RWPE1 (cell line): Measurements from ENCODE around the gene DUOX2.

Experiments
- CTCF ChIA-PET: fragments of 350-600 bp; sonication (Branson Sonifier 250); formaldehyde crosslinking; extraction: SDS; loops from one replicate; lab custom pipeline; 2021; lab: Yijun Ruan, JAX
- POLR2A ChIA-PET: fragments of 400-600 bp; formaldehyde crosslinking; extraction: SDS; loops from one replicate; lab custom pipeline; 2020; ENCODE audit warnings: antibody characterized with exemption; ENCODE audit not compliant: low non-redundant PET; lab: Yijun Ruan, JAX
- DNase-seq: peaks from one replicate; pipeline ENCODE4 v3.0.0; 2012; ENCODE audit warnings: low spot score
- H3K27ac ChIP-seq: fragments of 450-650 bp; 2 replicates; pipeline ENCODE4 v1.5.1; 2017
- TF ChIP-seq, protein P1 (sequence below): fragments of 450-650 bp; conservative IDR thresholded peaks from 2 replicates; pipeline ENCODE4 v1.5.1; 2017; ENCODE audit warnings: low read depth, mild to moderate bottlenecking

Gene DUOX2

DNA sequence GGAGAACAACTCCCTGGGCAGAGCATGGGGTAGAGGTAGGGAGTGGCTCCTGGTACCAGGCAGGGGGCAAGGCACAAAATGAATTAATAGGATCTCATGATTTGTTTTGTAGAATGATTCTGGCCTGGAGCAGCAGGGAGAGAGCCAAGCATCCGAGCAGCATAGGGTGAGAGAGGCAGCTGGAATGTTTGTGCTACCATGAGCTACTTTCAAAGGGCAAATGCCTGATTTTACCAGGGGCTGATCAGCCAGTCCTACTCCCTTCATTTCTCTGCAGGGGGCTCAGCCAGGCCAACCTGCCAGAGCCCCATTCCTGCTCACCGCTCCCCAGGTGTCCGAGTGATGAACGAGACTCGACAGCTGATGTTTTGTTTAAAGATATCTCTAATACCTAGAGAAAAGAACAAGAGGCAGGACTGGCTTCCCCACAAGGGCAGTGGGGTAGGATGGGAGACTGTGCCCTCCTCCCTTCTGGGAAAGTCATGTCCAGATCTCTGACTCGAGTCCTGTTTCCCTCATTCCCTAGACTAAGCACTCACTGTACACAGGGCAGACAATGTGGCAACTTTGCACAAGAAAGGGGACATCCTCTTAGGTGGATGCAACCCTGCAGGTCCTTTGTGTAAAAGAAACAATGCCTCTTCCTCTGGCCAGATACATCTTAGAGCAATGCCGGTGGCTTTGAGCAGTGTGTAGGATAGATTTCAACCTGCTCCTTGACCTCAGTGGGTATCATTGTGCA, 12.9 kb downstream of the DUOX2 start:
- no peak for DNase-seq
- CTCF ChIA-PET, result no interaction called here
- H3K27ac ChIP-seq, result no peak overlapping the region
- TF ChIP-seq, protein P1, sequence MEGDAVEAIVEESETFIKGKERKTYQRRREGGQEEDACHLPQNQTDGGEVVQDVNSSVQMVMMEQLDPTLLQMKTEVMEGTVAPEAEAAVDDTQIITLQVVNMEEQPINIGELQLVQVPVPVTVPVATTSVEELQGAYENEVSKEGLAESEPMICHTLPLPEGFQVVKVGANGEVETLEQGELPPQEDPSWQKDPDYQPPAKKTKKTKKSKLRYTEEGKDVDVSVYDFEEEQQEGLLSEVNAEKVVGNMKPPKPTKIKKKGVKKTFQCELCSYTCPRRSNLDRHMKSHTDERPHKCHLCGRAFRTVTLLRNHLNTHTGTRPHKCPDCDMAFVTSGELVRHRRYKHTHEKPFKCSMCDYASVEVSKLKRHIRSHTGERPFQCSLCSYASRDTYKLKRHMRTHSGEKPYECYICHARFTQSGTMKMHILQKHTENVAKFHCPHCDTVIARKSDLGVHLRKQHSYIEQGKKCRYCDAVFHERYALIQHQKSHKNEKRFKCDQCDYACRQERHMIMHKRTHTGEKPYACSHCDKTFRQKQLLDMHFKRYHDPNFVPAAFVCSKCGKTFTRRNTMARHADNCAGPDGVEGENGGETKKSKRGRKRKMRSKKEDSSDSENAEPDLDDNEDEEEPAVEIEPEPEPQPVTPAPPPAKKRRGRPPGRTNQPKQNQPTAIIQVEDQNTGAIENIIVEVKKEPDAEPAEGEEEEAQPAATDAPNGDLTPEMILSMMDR, result no peak
- POLR2A ChIA-PET, result interaction anchor here (0.6 kb wide), 1 partner anchor 521 kb away, joined by 3 read pairs; no protein-coding TSS in a partner anchor

DNA sequence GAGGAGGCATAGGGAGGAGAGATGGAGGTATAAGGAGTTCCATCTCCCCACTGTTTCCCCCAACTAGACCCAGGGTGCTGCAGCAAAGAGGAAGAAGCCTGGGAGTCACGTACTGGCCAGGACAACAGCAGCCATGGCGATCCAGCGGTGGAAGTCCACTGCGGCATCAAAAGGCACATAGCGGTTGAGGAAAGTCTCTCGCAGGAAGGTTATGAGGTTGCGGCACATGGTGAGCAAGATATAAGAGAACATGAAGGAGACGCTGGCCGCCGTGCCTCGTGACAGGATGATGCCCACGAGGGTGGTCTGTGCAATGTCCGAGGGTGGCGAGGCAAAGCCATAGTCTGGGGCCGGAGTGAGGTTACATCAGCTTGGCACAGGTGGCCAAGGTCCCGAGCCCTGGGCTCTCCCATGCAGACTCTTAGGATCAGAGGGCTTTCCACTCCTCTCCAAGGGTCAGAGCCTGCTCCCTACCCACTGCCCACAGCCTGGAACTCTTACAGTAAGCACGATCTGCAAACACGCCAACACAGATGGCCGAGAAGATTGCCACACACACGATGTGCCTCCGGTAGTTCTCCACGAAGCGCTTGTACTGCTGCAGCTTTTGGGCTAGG, 14.3 kb downstream of the DUOX2 start:
- TF ChIP-seq, protein P1, result no peak
- no peak for DNase-seq
- H3K27ac ChIP-seq, result no peak overlapping the region
- ChIA-PET POLR2A (no interaction called here), CTCF (no interaction called here)

DNA sequence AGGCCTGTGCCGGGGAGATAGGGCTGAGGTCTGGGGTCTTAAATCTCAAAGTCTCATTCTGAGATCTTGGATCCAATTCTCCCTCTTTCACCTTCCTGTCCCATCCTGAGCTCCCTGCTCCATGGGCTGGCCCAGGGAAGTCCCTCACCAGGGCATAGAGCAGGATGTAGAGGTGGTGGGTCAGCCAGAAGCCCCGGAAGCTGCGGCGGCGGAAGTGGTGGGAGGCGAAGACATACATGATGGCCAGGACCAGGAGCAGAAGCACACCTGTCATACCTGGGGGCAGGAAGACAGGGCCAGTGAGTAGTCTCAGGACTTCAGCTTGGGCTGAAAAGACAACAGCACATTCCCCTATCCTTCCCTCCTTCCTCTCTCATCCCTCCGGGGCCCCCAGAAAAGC, 16.5 kb downstream of the DUOX2 start:
- TF ChIP-seq, protein P1, result no peak
- no peak for DNase-seq
- H3K27ac ChIP-seq, result no peak overlapping the region
- ChIA-PET POLR2A (no interaction called here), CTCF (interaction anchor here (0.8 kb wide), 1 partner anchor 38 kb away, joined by 3 read pairs; no protein-coding TSS in a partner anchor)

DNA sequence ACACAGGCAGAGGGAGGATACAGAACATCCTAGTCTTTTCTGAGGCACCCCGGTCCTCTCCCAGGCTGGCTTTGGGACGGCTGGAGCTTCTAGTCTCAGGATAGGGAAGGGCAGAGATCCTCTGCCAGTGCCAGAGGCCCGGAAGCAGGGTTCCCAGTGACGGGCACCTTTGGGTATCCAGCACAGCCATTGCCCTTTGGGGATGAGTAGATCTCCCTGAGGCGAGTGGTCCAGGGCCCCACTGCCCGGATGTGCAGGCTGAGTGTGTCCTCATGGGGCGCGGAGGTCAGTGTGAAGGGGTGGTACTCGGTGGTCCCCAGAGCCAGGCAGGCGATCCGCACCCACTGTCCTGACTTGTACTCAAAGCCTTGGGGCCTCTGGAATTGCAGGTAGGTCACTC, 18.3 kb downstream of the DUOX2 start:
- TF ChIP-seq, protein P1, result no peak
- ChIA-PET CTCF (interaction anchor here (1.6 kb wide), 1 partner anchor 22 kb away, joined by 4 read pairs; no protein-coding TSS in a partner anchor), POLR2A (no interaction called here)
- no peak overlapping the region for H3K27ac ChIP-seq
- DNase-seq, result no peak

DNA sequence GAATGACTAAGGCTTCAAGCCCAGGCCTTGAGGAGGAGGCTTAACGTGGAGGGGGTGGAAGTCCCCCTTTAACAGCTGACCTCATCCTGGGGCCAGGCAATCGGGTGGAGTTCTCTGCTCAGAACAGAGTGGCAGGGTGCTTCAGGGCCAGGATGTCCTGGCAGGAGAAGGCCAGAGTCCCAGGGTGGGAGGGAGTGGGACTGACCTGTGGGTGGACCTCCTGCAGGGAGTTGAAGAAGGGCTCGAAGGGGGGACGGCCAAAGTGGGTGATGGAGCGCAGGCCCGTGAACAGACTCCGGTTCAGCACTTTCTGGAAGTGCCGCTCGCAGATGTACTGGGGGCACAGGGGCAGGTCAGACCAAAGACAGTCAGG, 19.6 kb downstream of the DUOX2 start:
- ChIA-PET CTCF (no interaction called here), POLR2A (no interaction called here)
- no peak overlapping the region for H3K27ac ChIP-seq
- DNase-seq, result no peak
- TF ChIP-seq, protein P1, result no peak

DNA sequence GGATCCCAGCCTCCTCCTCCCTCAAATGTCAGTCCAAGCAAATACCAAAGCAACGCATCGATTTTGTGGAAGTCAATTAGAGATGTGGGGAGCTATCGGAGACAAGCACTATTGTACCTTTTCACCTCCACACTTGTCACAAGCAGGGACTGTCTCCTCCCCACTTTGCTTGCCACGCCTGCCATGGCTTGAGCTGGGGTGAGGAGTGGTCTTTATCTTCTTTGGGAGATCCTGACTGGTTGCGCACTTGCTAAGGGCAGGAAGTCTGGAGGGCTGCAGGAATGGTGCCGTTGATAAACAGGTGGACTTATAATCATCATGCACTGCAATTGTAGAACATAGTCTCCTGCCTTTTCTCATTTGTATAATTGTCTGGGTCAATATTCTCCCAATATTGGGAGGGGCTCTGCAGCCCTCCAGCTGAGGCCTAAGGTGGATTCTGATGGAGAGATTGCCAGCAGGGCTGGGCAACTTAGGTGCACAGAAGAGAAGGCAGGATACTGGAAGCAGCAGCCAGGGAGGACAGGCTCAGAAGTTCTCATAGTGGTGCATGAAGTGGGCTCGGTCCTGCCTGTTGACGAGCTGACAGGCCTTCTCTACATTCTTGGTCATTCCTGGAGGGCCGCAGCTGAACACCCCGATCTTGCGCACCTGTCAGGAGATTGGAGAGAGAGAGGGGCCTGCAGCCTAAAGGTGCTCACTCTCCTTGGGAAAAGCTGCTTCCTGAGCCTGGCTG, 20.2 kb downstream of the DUOX2 start:
- POLR2A ChIA-PET, result no interaction called here
- H3K27ac ChIP-seq, result no peak overlapping the region
- TF ChIP-seq, protein P1, result no peak
- CTCF ChIA-PET, result no interaction called here
- no peak for DNase-seq
